Calu3 (cell line): ENCODE results near the gene STN1. TPM values are rescaled to one million over a fixed set of nuclear protein-coding genes. Genes with fewer than 3 reads are reported as not detected.
"Not testable (repeated sequence)": the region's sequence is repeated elsewhere in the genome, so short reads cannot be mapped to it uniquely, and the experiment has no call there.

Experiments
- BruUV-seq: library from RNA; stranded (reverse); fragments of 400-500 nt; replicated peaks from 2 replicates; lab custom pipeline; 2021; lab: Mats Ljungman, UMichigan
- CTCF ChIA-PET: fragments of 300-600 bp; sonication (Branson Sonifier 250); formaldehyde crosslinking; loops from one replicate; lab custom pipeline; 2022; ENCODE audit warnings: antibody characterized with exemption; lab: Charles Lee
- DNase-seq: peaks from one replicate; pipeline ENCODE4 v3.0.0; 2022
- H3K27ac Mint-ChIP-seq: one replicate; pipeline ENCODE4 v1.8.0; 2022; ENCODE audit warnings: mixed read lengths; ENCODE audit not compliant: unreplicated experiment
- H3K27me3 Mint-ChIP-seq: one replicate; pipeline ENCODE4 v1.8.0; 2022; ENCODE audit warnings: mixed read lengths; ENCODE audit not compliant: unreplicated experiment
- H3K36me3 Mint-ChIP-seq: one replicate; pipeline ENCODE4 v1.8.0; 2022; ENCODE audit warnings: mild to moderate bottlenecking, moderate library complexity, mixed read lengths; ENCODE audit not compliant: insufficient read depth, unreplicated experiment
- H3K4me1 Mint-ChIP-seq: one replicate; pipeline ENCODE4 v1.8.0; 2022; ENCODE audit warnings: mild to moderate bottlenecking, low read depth, mixed read lengths; ENCODE audit not compliant: unreplicated experiment
- H3K4me3 Mint-ChIP-seq: one replicate; pipeline ENCODE4 v1.8.0; 2022; ENCODE audit warnings: mild to moderate bottlenecking, low read depth, moderate library complexity, mixed read lengths; ENCODE audit not compliant: unreplicated experiment
- H3K9me3 Mint-ChIP-seq: one replicate; pipeline ENCODE4 v1.8.0; 2022; ENCODE audit warnings: low read depth, mixed read lengths; ENCODE audit not compliant: unreplicated experiment
- CTCF ChIP-seq: fragments of 200-600 bp; IDR thresholded peaks from one replicate; pipeline ENCODE4 v1.8.0; 2022; ENCODE audit warnings: antibody characterized with exemption; ENCODE audit not compliant: unreplicated experiment
- intact Hi-C: fragments of 100-400 bp; cut with micrococcal nuclease; formaldehyde crosslinking; loops from one replicate; pipeline ENCODE4 v1.10.0; 2022; ENCODE audit not compliant: unreplicated experiment
- total RNA-seq: library from RNA; stranded (reverse); gene quantifications from 2 replicates; pipeline ENCODE4 v1.2.3, GENCODE V29; 2022

STN1 gene
- total RNA-seq, 1 experiment from 2014 or later: 13.1 TPM

GRCh38 chr10:103847909-103848468, 70.0 kb downstream of the STN1 start:
- no peak overlapping the region for H3K27ac Mint-ChIP-seq
- DNase-seq: no peak
- peaks cover 42% of the 10 kb centered on the region for H3K27me3 Mint-ChIP-seq
- CTCF ChIA-PET: interaction anchor here (0.7 to 0.9 kb wide), 2 partner anchors 20 to 75 kb away, joined by 3 to 7 read pairs; no protein-coding TSS in a partner anchor
- no peak overlapping the region for H3K4me3 Mint-ChIP-seq
- intact Hi-C loops: no loop called here
- H3K4me1 Mint-ChIP-seq: no peaks in the 10 kb centered on the region
- BruUV-seq: no TSS peak
- peaks cover 5% of the 10 kb centered on the region for H3K36me3 Mint-ChIP-seq
- TF ChIP-seq CTCF: no peak
- H3K9me3 Mint-ChIP-seq: no peaks in the 10 kb centered on the region

GRCh38 chr10:103847346-103847745, 70.6 kb downstream of the STN1 start:
- no TSS peak for BruUV-seq
- intact Hi-C loops: no loop called here
- no peak for TF ChIP-seq CTCF
- Mint-ChIP-seq H3K36me3 (peaks cover 5% of the 10 kb centered on the region), H3K27ac (no peak overlapping the region), H3K27me3 (peaks cover 44% of the 10 kb centered on the region), H3K9me3 (no peaks in the 10 kb centered on the region), H3K4me1 (no peaks in the 10 kb centered on the region), H3K4me3 (no peak overlapping the region)
- CTCF ChIA-PET: no interaction called here
- no peak for DNase-seq

GRCh38 chr10:103845972-103846371, 72.0 kb downstream of the STN1 start:
- peaks cover 53% of the 10 kb centered on the region for H3K27me3 Mint-ChIP-seq
- intact Hi-C loops: no loop called here
- no TSS peak for BruUV-seq
- H3K27ac Mint-ChIP-seq: no peak overlapping the region
- no peak overlapping the region for H3K4me3 Mint-ChIP-seq
- CTCF ChIA-PET: no interaction called here
- H3K36me3 Mint-ChIP-seq: peaks cover 5% of the 10 kb centered on the region
- no peak for TF ChIP-seq CTCF
- no peaks in the 10 kb centered on the region for H3K9me3 Mint-ChIP-seq
- no peaks in the 10 kb centered on the region for H3K4me1 Mint-ChIP-seq
- no peak for DNase-seq

GRCh38 chr10:103845346-103845745, 72.6 kb downstream of the STN1 start:
- intact Hi-C loops, BruUV-seq: not testable (repeated sequence)

GRCh38 chr10:103843854-103844570, 74.0 kb downstream of the STN1 start:
- intact Hi-C loops: no loop called here
- no peak for DNase-seq
- Mint-ChIP-seq H3K4me3 (no peak overlapping the region), H3K4me1 (no peaks in the 10 kb centered on the region), H3K27me3 (peaks cover 34% of the 10 kb centered on the region), H3K27ac (no peak overlapping the region), H3K36me3 (peaks cover 5% of the 10 kb centered on the region), H3K9me3 (no peaks in the 10 kb centered on the region)
- CTCF ChIA-PET: no interaction called here
- BruUV-seq: no TSS peak
- no peak for TF ChIP-seq CTCF

More at GRCh38 chr10:103845346-103845745, 72.6 kb downstream of the STN1 start:
- H3K27ac Mint-ChIP-seq, H3K9me3 Mint-ChIP-seq, CTCF ChIA-PET, DNase-seq, H3K4me3 Mint-ChIP-seq, H3K36me3 Mint-ChIP-seq, H3K4me1 Mint-ChIP-seq: not testable (repeated sequence)
- peaks cover 47% of the 10 kb centered on the region for H3K27me3 Mint-ChIP-seq
